ENCODE measurements around the gene ACOX3.
"Not testable (repeated sequence)": the region's sequence is repeated elsewhere in the genome, so short reads cannot be mapped to it uniquely, and the experiment has no call there.

ACOX3 gene

DNA sequence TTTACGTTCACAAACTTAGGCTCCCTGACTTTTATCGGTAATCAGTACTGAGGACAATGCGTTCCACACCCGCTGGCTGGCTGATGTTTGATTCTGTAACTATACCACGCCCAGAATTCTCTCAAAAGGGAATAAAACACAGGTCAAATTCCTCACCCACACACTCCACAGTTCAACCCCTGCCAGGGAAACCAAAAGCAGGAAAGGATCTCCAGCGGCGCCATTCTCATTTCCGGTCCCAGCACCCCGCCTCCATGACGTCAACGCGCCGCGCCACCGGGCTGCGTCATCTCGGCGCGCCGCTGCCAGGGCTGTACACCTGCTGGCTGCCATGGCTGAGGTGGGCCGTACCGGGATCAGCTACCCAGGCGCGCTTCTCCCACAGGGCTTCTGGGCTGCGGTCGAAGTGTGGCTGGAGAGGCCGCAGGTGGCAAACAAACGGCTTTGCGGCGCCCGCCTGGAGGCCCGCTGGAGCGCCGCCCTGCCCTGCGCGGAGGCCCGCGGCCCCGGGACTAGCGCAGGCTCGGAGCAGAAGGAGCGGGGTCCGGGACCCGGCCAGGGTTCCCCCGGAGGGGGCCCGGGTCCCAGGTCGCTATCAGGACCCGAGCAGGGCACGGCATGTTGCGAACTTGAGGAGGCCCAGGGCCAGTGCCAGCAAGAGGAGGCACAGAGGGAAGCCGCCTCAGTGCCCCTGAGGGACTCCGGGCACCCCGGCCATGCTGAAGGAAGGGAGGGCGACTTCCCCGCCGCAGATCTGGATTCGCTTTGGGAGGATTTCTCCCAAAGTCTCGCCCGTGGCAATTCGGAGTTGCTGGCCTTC, at the start of gene ACOX3, which contains the start of gene TRMT44 (continued):
- TF ChIP-seq, protein P1, sequence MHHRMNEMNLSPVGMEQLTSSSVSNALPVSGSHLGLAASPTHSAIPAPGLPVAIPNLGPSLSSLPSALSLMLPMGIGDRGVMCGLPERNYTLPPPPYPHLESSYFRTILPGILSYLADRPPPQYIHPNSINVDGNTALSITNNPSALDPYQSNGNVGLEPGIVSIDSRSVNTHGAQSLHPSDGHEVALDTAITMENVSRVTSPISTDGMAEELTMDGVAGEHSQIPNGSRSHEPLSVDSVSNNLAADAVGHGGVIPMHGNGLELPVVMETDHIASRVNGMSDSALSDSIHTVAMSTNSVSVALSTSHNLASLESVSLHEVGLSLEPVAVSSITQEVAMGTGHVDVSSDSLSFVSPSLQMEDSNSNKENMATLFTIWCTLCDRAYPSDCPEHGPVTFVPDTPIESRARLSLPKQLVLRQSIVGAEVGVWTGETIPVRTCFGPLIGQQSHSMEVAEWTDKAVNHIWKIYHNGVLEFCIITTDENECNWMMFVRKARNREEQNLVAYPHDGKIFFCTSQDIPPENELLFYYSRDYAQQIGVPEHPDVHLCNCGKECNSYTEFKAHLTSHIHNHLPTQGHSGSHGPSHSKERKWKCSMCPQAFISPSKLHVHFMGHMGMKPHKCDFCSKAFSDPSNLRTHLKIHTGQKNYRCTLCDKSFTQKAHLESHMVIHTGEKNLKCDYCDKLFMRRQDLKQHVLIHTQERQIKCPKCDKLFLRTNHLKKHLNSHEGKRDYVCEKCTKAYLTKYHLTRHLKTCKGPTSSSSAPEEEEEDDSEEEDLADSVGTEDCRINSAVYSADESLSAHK (tag by site-specific recombination; IDR thresholded peaks at IDR 0.05), result no peak
- TF ChIP-seq, protein P2, sequence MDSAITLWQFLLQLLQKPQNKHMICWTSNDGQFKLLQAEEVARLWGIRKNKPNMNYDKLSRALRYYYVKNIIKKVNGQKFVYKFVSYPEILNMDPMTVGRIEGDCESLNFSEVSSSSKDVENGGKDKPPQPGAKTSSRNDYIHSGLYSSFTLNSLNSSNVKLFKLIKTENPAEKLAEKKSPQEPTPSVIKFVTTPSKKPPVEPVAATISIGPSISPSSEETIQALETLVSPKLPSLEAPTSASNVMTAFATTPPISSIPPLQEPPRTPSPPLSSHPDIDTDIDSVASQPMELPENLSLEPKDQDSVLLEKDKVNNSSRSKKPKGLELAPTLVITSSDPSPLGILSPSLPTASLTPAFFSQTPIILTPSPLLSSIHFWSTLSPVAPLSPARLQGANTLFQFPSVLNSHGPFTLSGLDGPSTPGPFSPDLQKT (IDR thresholded peaks at IDR 0.05; ENCODE audit: borderline replicate concordance, low read depth, low read length), result peak; percentile 56; the same call in 1 of the 2 replicates
- peak; percentile 89 for TF ChIP-seq YY1 (tag by site-specific recombination; IDR thresholded peaks at IDR 0.05)
- no peak for TF ChIP-seq ZNF585B (tag by site-specific recombination; IDR thresholded peaks at IDR 0.05)
- TF ChIP-seq, protein P3, sequence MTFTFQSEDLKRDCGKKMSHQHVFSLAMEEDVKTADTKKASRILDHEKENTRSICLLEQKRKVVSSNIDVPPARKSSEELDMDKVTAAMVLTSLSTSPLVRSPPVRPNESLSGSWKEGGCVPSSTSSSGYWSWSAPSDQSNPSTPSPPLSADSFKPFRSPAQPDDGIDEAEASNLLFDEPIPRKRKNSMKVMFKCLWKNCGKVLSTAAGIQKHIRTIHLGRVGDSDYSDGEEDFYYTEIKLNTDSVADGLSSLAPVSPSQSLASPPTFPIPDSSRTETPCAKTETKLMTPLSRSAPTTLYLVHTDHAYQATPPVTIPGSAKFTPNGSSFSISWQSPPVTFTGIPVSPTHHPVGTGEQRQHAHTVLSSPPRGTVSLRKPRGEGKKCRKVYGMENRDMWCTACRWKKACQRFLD (tag by site-specific recombination; IDR thresholded peaks at IDR 0.05), result no peak
- TF ChIP-seq ZSCAN30 (tag by site-specific recombination; IDR thresholded peaks at IDR 0.05), result no peak
- peak; percentile 64 for TF ChIP-seq GLIS1 (tag by site-specific recombination; IDR thresholded peaks at IDR 0.05)
- TF ChIP-seq ZNF548 (tag by site-specific recombination; IDR thresholded peaks at IDR 0.05), result no peak

DNA sequence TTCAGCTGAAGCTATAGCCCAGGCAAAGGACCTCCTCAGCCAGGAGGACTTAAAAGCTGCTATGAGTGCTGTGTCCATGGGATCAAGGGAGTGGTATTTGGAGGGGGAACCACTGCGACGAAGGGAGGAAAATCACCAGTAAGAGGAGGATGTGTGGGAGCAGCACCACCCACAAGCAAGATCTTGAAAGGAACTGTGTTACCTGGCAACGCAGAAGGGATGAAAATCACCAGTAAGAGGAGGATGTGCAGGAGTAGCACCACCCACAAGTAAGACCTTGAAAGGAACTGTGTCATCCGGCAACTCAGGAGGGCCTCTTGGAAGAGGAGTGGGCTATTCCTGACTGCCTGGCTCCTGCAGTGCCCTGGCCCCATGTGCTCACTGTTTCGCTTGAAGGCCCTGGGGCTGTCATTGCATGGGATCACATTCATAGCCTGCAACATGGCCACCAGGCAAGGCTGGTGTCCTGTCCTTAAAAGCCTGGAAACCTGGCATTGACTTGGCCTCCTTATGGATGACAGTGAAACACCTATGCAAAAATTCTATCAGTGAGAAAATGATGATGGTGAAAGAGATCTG, 48.4 kb upstream of the ACOX3 start:
- CTCF ChIA-PET, result interaction anchor here (0.9 kb wide), 1 partner anchor 20 kb away, joined by 6 read pairs; no protein-coding TSS in a partner anchor

DNA sequence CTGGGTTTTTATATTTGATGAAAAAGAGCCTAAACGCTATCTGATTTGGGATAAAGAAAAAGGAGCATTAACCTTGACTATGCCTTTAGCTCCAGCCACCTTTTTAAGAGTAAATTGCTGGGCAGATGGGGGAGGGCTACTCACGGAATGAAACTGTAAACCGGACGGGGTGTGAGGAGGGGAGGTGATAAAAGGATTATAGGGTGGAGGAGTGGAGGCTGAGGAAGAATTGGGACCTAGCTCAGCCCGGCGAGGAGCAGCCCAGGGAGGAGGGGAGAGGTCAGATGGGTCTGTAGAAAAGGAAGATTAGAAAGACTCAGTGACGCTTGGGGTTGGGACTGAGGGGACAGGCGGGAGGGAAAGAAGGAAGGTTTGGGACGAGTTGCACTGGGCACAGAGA, 46.1 kb upstream of the ACOX3 start:
- H3K4me3 ChIP-seq (ENCODE audit: low read depth, low read length); CTCF ChIA-PET; H3K27ac ChIP-seq (ENCODE audit: extremely low read depth, low read depth, low read length); H3K9me3 ChIP-seq (ENCODE audit: control insufficient read depth, insufficient read depth, low read depth, low read length); POLR2A ChIA-PET; H3K36me3 ChIP-seq (ENCODE audit: control insufficient read depth in 2 of 2, insufficient read depth in 1 of 2, low read length in 2 of 2); H3K4me1 ChIP-seq (ENCODE audit: control insufficient read depth, insufficient read depth, low read length): not testable (repeated sequence)

More for the DNA sequence above, 48.4 kb upstream of the ACOX3 start:
- POLR2A ChIA-PET, result no interaction called here
- H3K4me1 ChIP-seq (ENCODE audit: control insufficient read depth, insufficient read depth, low read length), result no peaks in the 10 kb centered on the region
- H3K9me3 ChIP-seq (ENCODE audit: control insufficient read depth, insufficient read depth, low read depth, low read length), result no peaks in the 10 kb centered on the region
- TF ChIP-seq, protein P4, sequence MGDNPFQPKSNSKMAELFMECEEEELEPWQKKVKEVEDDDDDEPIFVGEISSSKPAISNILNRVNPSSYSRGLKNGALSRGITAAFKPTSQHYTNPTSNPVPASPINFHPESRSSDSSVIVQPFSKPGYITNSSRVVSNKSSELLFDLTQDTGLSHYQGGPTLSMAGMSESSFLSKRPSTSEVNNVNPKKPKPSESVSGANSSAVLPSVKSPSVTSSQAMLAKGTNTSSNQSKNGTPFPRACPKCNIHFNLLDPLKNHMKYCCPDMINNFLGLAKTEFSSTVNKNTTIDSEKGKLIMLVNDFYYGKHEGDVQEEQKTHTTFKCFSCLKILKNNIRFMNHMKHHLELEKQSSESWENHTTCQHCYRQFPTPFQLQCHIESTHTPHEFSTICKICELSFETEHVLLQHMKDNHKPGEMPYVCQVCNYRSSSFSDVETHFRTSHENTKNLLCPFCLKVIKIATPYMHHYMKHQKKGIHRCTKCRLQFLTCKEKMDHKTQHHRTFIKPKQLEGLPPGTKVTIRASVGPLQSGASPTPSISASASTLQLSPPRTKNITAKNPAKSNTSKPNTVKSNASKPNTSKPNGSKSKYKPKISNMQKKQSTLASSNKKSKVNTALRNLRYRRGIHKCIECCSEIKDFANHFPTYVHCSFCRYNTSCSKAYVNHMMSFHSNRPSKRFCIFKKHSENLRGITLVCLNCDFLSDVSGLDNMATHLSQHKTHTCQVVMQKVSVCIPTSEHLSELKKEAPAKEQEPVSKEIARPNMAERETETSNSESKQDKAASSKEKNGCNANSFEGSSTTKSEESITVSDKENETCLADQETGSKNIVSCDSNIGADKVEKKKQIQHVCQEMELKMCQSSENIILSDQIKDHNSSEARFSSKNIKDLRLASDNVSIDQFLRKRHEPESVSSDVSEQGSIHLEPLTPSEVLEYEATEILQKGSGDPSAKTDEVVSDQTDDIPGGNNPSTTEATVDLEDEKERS (tag by site-specific recombination; IDR thresholded peaks at IDR 0.05), result no peak
- TF ChIP-seq ZNF354C (tag by site-specific recombination; IDR thresholded peaks at IDR 0.05; ENCODE audit: borderline replicate concordance, low read depth), result no peak
- TF ChIP-seq, protein P5, sequence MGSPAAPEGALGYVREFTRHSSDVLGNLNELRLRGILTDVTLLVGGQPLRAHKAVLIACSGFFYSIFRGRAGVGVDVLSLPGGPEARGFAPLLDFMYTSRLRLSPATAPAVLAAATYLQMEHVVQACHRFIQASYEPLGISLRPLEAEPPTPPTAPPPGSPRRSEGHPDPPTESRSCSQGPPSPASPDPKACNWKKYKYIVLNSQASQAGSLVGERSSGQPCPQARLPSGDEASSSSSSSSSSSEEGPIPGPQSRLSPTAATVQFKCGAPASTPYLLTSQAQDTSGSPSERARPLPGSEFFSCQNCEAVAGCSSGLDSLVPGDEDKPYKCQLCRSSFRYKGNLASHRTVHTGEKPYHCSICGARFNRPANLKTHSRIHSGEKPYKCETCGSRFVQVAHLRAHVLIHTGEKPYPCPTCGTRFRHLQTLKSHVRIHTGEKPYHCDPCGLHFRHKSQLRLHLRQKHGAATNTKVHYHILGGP (tag by site-specific recombination; IDR thresholded peaks at IDR 0.05), result no peak
- peak; percentile 77 for TF ChIP-seq ZFHX2 (tag by site-specific recombination; conservative IDR thresholded peaks at IDR 0.05)
- no peak for TF ChIP-seq BCL11A (tag by site-specific recombination; IDR thresholded peaks at IDR 0.05; ENCODE audit: low read depth)
- peak; percentile 79 for TF ChIP-seq EGR2 (tag by site-specific recombination; IDR thresholded peaks at IDR 0.05; ENCODE audit: low read depth)
- no peak overlapping the region for H3K27ac ChIP-seq (ENCODE audit: extremely low read depth, low read depth, low read length)
- H3K36me3 ChIP-seq (ENCODE audit: control insufficient read depth in 2 of 2, insufficient read depth in 1 of 2, low read length in 2 of 2), result no peaks in the 10 kb centered on the region
- no peak overlapping the region for H3K4me3 ChIP-seq (ENCODE audit: low read depth, low read length)
